ENCODE measurements around the gene LGR5. TPM values are rescaled to one million over a fixed set of nuclear protein-coding genes. Genes with fewer than 3 reads are reported as not detected.

The LGR5 gene
- total and polyA plus RNA-seq, 2 of the 13 experiments (the other 11 are each of a cell fraction or from before 2014, with no cell fraction given), result 37.0 to 121 TPM

GRCh38 chr12:71438670-71439361 lies 782 bp upstream of the LGR5 start (continued):
- no peak for TF ChIP-seq NR0B2 (CRISPR knock-in tag; IDR thresholded peaks at IDR 0.05)
- TF ChIP-seq, protein P1, sequence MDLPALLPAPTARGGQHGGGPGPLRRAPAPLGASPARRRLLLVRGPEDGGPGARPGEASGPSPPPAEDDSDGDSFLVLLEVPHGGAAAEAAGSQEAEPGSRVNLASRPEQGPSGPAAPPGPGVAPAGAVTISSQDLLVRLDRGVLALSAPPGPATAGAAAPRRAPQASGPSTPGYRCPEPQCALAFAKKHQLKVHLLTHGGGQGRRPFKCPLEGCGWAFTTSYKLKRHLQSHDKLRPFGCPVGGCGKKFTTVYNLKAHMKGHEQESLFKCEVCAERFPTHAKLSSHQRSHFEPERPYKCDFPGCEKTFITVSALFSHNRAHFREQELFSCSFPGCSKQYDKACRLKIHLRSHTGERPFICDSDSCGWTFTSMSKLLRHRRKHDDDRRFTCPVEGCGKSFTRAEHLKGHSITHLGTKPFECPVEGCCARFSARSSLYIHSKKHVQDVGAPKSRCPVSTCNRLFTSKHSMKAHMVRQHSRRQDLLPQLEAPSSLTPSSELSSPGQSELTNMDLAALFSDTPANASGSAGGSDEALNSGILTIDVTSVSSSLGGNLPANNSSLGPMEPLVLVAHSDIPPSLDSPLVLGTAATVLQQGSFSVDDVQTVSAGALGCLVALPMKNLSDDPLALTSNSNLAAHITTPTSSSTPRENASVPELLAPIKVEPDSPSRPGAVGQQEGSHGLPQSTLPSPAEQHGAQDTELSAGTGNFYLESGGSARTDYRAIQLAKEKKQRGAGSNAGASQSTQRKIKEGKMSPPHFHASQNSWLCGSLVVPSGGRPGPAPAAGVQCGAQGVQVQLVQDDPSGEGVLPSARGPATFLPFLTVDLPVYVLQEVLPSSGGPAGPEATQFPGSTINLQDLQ (CRISPR knock-in tag; IDR thresholded peaks at IDR 0.05), result no peak
- TF ChIP-seq, protein P2, sequence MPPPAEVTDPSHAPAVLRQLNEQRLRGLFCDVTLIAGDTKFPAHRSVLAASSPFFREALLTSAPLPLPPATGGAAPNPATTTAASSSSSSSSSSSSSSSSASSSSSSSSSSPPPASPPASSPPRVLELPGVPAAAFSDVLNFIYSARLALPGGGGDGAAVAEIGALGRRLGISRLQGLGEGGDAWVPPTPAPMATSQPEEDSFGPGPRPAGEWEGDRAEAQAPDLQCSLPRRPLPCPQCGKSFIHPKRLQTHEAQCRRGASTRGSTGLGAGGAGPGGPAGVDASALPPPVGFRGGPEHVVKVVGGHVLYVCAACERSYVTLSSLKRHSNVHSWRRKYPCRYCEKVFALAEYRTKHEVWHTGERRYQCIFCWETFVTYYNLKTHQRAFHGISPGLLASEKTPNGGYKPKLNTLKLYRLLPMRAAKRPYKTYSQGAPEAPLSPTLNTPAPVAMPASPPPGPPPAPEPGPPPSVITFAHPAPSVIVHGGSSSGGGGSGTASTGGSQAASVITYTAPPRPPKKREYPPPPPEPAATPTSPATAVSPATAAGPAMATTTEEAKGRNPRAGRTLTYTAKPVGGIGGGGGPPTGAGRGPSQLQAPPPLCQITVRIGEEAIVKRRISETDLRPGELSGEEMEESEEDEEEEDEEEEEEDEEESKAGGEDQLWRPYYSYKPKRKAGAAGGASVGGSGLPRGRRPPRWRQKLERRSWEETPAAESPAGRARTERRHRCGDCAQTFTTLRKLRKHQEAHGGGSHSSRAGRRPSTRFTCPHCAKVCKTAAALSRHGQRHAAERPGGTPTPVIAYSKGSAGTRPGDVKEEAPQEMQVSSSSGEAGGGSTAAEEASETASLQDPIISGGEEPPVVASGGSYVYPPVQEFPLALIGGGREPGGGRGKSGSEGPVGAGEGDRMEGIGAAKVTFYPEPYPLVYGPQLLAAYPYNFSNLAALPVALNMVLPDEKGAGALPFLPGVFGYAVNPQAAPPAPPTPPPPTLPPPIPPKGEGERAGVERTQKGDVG (CRISPR knock-in tag; IDR thresholded peaks at IDR 0.05; ENCODE audit: borderline replicate concordance), result no peak
- no peak for TF ChIP-seq NRL (CRISPR knock-in tag; IDR thresholded peaks at IDR 0.05; ENCODE audit: borderline replicate concordance)
- TF ChIP-seq, protein P3, sequence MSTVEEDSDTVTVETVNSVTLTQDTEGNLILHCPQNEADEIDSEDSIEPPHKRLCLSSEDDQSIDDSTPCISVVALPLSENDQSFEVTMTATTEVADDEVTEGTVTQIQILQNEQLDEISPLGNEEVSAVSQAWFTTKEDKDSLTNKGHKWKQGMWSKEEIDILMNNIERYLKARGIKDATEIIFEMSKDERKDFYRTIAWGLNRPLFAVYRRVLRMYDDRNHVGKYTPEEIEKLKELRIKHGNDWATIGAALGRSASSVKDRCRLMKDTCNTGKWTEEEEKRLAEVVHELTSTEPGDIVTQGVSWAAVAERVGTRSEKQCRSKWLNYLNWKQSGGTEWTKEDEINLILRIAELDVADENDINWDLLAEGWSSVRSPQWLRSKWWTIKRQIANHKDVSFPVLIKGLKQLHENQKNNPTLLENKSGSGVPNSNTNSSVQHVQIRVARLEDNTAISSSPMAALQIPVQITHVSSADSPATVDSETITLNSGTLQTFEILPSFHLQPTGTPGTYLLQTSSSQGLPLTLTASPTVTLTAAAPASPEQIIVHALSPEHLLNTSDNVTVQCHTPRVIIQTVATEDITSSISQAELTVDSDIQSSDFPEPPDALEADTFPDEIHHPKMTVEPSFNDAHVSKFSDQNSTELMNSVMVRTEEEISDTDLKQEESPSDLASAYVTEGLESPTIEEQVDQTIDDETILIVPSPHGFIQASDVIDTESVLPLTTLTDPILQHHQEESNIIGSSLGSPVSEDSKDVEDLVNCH (CRISPR knock-in tag; IDR thresholded peaks at IDR 0.05), result no peak
- TF ChIP-seq, protein P4, sequence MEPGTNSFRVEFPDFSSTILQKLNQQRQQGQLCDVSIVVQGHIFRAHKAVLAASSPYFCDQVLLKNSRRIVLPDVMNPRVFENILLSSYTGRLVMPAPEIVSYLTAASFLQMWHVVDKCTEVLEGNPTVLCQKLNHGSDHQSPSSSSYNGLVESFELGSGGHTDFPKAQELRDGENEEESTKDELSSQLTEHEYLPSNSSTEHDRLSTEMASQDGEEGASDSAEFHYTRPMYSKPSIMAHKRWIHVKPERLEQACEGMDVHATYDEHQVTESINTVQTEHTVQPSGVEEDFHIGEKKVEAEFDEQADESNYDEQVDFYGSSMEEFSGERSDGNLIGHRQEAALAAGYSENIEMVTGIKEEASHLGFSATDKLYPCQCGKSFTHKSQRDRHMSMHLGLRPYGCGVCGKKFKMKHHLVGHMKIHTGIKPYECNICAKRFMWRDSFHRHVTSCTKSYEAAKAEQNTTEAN (CRISPR knock-in tag; conservative IDR thresholded peaks at IDR 0.05), result peak; percentile 76
- TF ChIP-seq SIX4 (CRISPR knock-in tag; IDR thresholded peaks at IDR 0.05), result peak; percentile 74
- peak; percentile 57; the same call in 1 of the 2 replicates for TF ChIP-seq FOXJ3 (CRISPR knock-in tag; IDR thresholded peaks at IDR 0.05; ENCODE audit: borderline replicate concordance)
- TF ChIP-seq ETV6 (CRISPR knock-in tag; conservative IDR thresholded peaks at IDR 0.05), result peak; percentile 61; the same call in 1 of the 2 replicates
- no peak for TF ChIP-seq DBP (CRISPR knock-in tag; IDR thresholded peaks at IDR 0.05; ENCODE audit: not compliant biosample characterization)
- TF ChIP-seq ZNF83 (CRISPR knock-in tag; IDR thresholded peaks at IDR 0.05; ENCODE audit: borderline replicate concordance), result no peak
- TF ChIP-seq, protein P5, sequence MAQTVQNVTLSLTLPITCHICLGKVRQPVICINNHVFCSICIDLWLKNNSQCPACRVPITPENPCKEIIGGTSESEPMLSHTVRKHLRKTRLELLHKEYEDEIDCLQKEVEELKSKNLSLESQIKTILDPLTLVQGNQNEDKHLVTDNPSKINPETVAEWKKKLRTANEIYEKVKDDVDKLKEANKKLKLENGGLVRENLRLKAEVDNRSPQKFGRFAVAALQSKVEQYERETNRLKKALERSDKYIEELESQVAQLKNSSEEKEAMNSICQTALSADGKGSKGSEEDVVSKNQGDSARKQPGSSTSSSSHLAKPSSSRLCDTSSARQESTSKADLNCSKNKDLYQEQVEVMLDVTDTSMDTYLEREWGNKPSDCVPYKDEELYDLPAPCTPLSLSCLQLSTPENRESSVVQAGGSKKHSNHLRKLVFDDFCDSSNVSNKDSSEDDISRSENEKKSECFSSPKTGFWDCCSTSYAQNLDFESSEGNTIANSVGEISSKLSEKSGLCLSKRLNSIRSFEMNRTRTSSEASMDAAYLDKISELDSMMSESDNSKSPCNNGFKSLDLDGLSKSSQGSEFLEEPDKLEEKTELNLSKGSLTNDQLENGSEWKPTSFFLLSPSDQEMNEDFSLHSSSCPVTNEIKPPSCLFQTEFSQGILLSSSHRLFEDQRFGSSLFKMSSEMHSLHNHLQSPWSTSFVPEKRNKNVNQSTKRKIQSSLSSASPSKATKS (CRISPR knock-in tag; IDR thresholded peaks at IDR 0.05), result no peak
